Common myeloid progenitor, CD34-positive (primary cell): ENCODE results near the gene KLHDC2.
"Not testable (repeated sequence)": the region's sequence is repeated elsewhere in the genome, so short reads cannot be mapped to it uniquely, and the experiment has no call there.

Experiments
- CTCF ChIA-PET: fragments of 350-600 bp; sonication (Branson Sonifier 250); formaldehyde crosslinking; loops from one replicate; lab custom pipeline; 2021; ENCODE audit warnings: antibody characterized with exemption; lab: Charles Lee
- POLR2A ChIA-PET: fragments of 350-600 bp; sonication (Branson Sonifier 250); formaldehyde crosslinking; loops from one replicate; lab custom pipeline; 2021; ENCODE audit warnings: antibody characterized with exemption; lab: Charles Lee
- DNase-seq, 3 donors: peaks; one replicate each; pipeline versions ENCODE4 v3.0.0 to v3.0.0-alpha.2; 2013
- H3K27ac ChIP-seq, 2 experiments: 1 replicate in 1 of 2; 2 replicates in 1 of 2; pipeline ENCODE4 v1.7.0; 2013; ENCODE audit warnings: inconsistent platforms in 2 of 2, low read length in 2 of 2, mild to moderate bottlenecking in 2 of 2, low read depth in 1 of 2, moderate library complexity in 1 of 2; ENCODE audit not compliant: severe bottlenecking in 2 of 2, insufficient read depth in 1 of 2, poor library complexity in 1 of 2
- H3K27me3 ChIP-seq, 5 experiments: replicated peaks in 2 of 5; 1 replicate in 3 of 5; 2 replicates in 2 of 5; pipeline versions ENCODE4 v1.6.1 to v1.7.0; 2013; ENCODE audit warnings: low read length in 4 of 5, mild to moderate bottlenecking in 2 of 5, moderate library complexity in 2 of 5, inconsistent platforms in 1 of 5; ENCODE audit not compliant: insufficient read depth in 5 of 5, control insufficient read depth in 4 of 5
- H3K36me3 ChIP-seq, 4 experiments: 1 replicate in 2 of 4; 2 replicates in 2 of 4; pipeline versions ENCODE4 v1.6.1 to v1.7.0; 2013; ENCODE audit warnings: low read length in 3 of 4, control low read depth in 1 of 4, mild to moderate bottlenecking in 1 of 4; ENCODE audit not compliant: control insufficient read depth in 4 of 4, insufficient read depth in 4 of 4
- H3K4me1 ChIP-seq, 4 experiments: 1 replicate in 3 of 4; 2 replicates in 1 of 4; pipeline versions ENCODE4 v1.6.1 to v1.7.1; 2013; ENCODE audit warnings: low read length in 3 of 4, mild to moderate bottlenecking in 3 of 4, control low read depth in 1 of 4, inconsistent platforms in 1 of 4, moderate library complexity in 1 of 4; ENCODE audit not compliant: control insufficient read depth in 4 of 4, insufficient read depth in 4 of 4; ENCODE audit errors: control extremely low read depth in 1 of 4
- H3K4me3 ChIP-seq, 7 experiments: 1 replicate in 4 of 7; 2 replicates in 3 of 7; pipeline versions ENCODE4 v1.5.1 to v1.7.0; 2013; ENCODE audit warnings: mild to moderate bottlenecking in 7 of 7, low read length in 6 of 7, moderate library complexity in 6 of 7, inconsistent platforms in 2 of 7, low read depth in 2 of 7, control low read depth in 1 of 7; ENCODE audit not compliant: insufficient read depth in 4 of 7, control insufficient read depth in 1 of 7; ENCODE audit errors: extremely low read depth in 1 of 7
- H3K9me3 ChIP-seq, 5 experiments: 1 replicate in 4 of 5; 2 replicates in 1 of 5; pipeline versions ENCODE4 v1.6.1 to v1.7.1; 2013; ENCODE audit warnings: low read length in 4 of 5, mild to moderate bottlenecking in 2 of 5, inconsistent platforms in 1 of 5, low read depth in 1 of 5, moderate library complexity in 1 of 5; ENCODE audit not compliant: control insufficient read depth in 4 of 5, insufficient read depth in 2 of 5; ENCODE audit errors: control extremely low read depth in 1 of 5
- WGBS: methylation state at CpG from one replicate; pipeline ENCODE4 v1.1.5; 2013; ENCODE audit not compliant: insufficient coverage; 5-methylcytosine and 5-hydroxymethylcytosine counted together

Gene KLHDC2

GRCh38 chr14:49808780-49809179 lies 40.8 kb downstream of the KLHDC2 start:
- H3K27me3 ChIP-seq = no peaks in the 10 kb centered on the region
- H3K9me3 ChIP-seq = peaks cover 0 to 11% (median 3%) of the 10 kb centered on the region in 5 experiments
- peaks cover 37 to 81% (median 46%) of the 10 kb centered on the region in 4 experiments for H3K36me3 ChIP-seq
- WGBS = no CpG with 5 or more reads among the region's 1 CpG
- no peaks in the 10 kb centered on the region for H3K4me1 ChIP-seq
- ChIA-PET CTCF (interaction anchor here (1.4 kb wide), 1 partner anchor 43 kb away, joined by 3 read pairs; no protein-coding TSS in a partner anchor), POLR2A (no interaction called here)
- H3K4me3 ChIP-seq = no peak overlapping the region
- DNase-seq = no peak
- no peak overlapping the region for H3K27ac ChIP-seq

- WGBS = 100% methylated on average over 1 of the region's 2 CpGs
- POLR2A ChIA-PET, H3K4me1 ChIP-seq, H3K27me3 ChIP-seq, DNase-seq, H3K4me3 ChIP-seq, H3K27ac ChIP-seq: not testable (repeated sequence)
- peaks cover 40 to 86% (median 61%) of the 10 kb centered on the region in 4 experiments for H3K36me3 ChIP-seq
- CTCF ChIA-PET = interaction anchor here (1.1 kb wide), 1 partner anchor 331 kb away, joined by 3 read pairs; no protein-coding TSS in a partner anchor
- H3K9me3 ChIP-seq = peaks cover 3 to 36% (median 17%) of the 10 kb centered on the region in 5 experiments
These were observed 48.2 kb downstream of the KLHDC2 start for GRCh38 chr14:49816118-49816517.

GRCh38 chr14:49816844-49817243 lies 48.9 kb downstream of the KLHDC2 start:
- no peak overlapping the region for H3K4me3 ChIP-seq
- no peak overlapping the region for H3K27ac ChIP-seq
- DNase-seq = no peak
- ChIA-PET POLR2A (no interaction called here), CTCF (interaction anchor here (1.0 kb wide), 1 partner anchor 14 kb away, joined by 3 read pairs; no protein-coding TSS in a partner anchor)
- peaks cover 35 to 79% (median 58%) of the 10 kb centered on the region in 4 experiments for H3K36me3 ChIP-seq
- peaks cover 3 to 35% (median 17%) of the 10 kb centered on the region in 5 experiments for H3K9me3 ChIP-seq
- WGBS = 100% methylated on average over 1 of the region's 3 CpGs
- H3K4me1 ChIP-seq = no peaks in the 10 kb centered on the region
- no peaks in the 10 kb centered on the region for H3K27me3 ChIP-seq

- POLR2A ChIA-PET = no interaction called here
- Histone ChIP-seq H3K36me3 (peaks cover 30 to 79% (median 49%) of the 10 kb centered on the region in 4 experiments), H3K27ac (no peak overlapping the region), H3K27me3 (no peaks in the 10 kb centered on the region), H3K9me3 (peaks cover 0 to 21% (median 12%) of the 10 kb centered on the region in 5 experiments), H3K4me1 (no peaks in the 10 kb centered on the region), H3K4me3 (no peak overlapping the region)
- 100% methylated on average over 10 of the region's 12 CpGs for WGBS
- CTCF ChIA-PET = interaction anchor here (0.8 kb wide), 1 partner anchor 18 kb away, joined by 4 read pairs; no protein-coding TSS in a partner anchor
- no peak for DNase-seq
These were observed 52.2 kb downstream of the KLHDC2 start for GRCh38 chr14:49820176-49820575.

GRCh38 chr14:49828640-49829039 lies 60.7 kb downstream of the KLHDC2 start:
- no peaks in the 10 kb centered on the region for H3K9me3 ChIP-seq
- H3K4me3 ChIP-seq = no peak overlapping the region
- ChIA-PET POLR2A (no interaction called here), CTCF (interaction anchor here (1.2 to 4.0 kb wide), 5 partner anchors 10 to 23 kb away, joined by 3 to 17 read pairs (median 6); partner anchors contain the start of gene NEMF)
- no peaks in the 10 kb centered on the region for H3K27me3 ChIP-seq
- no peak for DNase-seq
- H3K4me1 ChIP-seq = no peaks in the 10 kb centered on the region
- no peak overlapping the region for H3K27ac ChIP-seq
- no CpG with 5 or more reads among the region's 2 CpGs for WGBS
- peaks cover 19 to 88% (median 60%) of the 10 kb centered on the region in 4 experiments for H3K36me3 ChIP-seq
